HepG2 (cell line): ENCODE measurements around the gene CTDP1. TPM values are rescaled to one million over a fixed set of nuclear protein-coding genes. Genes with fewer than 3 reads are reported as not detected.

Experiments used
- ATAC-seq: fragments of 200-7000 bp; cut with Tn5 transposase; 3 replicates; pipeline ENCODE4 v1.9.1; 2020; ENCODE audit warnings: mild to moderate bottlenecking, moderate library complexity
- BruUV-seq: library from RNA; stranded (reverse); fragments of 400-500 nt; replicated peaks from 2 replicates; lab custom pipeline; 2021; lab: Mats Ljungman, UMichigan
- CTCF ChIA-PET: fragments of 300-600 bp; formaldehyde crosslinking; extraction: SDS; loops from one replicate; lab custom pipeline; 2021; ENCODE audit warnings: low total read pairs, inconsistent platforms, low intra/inter-chr PET ratio; lab: Yijun Ruan, JAX
- POLR2A ChIA-PET: fragments of 350-600 bp; sonication (Branson Sonifier 250); formaldehyde crosslinking; loops from one replicate; lab custom pipeline; 2020; ENCODE audit warnings: antibody characterized with exemption, inconsistent platforms; lab: Yijun Ruan, JAX
- DNase-seq: peaks from one replicate; pipeline ENCODE4 v3.0.0-alpha.2; 2015; ENCODE audit warnings: low spot score
- FAIRE-seq: peaks from 3 replicates; lab custom pipeline; 2011; peaks lifted over from hg19 to GRCh38; lab: Jason Lieb, UNC
- H2AFZ ChIP-seq: one replicate; pipeline ENCODE4 v1.6.1; 2011; ENCODE audit warnings: low read length, inconsistent platforms
- H3K27ac ChIP-seq: fragments of 300-600 bp; 3 replicates; pipeline ENCODE4 v1.8.0; 2011; ENCODE audit warnings: mixed run types, mild to moderate bottlenecking, mixed read lengths, low read length, inconsistent platforms; ENCODE audit not compliant: insufficient read depth; ENCODE audit errors: extremely low read length
- H3K27me3 ChIP-seq, 2 experiments: fragments of 200-600 bp in 1 of 2; 2 replicates in 1 of 2; 3 replicates in 1 of 2; pipeline versions ENCODE4 v1.6.0 to v1.8.0; 2011; ENCODE audit warnings: low read length in 2 of 2, mild to moderate bottlenecking in 2 of 2, moderate library complexity in 2 of 2, inconsistent platforms in 1 of 2; ENCODE audit not compliant: insufficient read depth in 2 of 2, control insufficient read depth in 1 of 2
- H3K36me3 ChIP-seq, 2 experiments: fragments of 200-600 bp in 1 of 2; replicated peaks in 1 of 2; 2 replicates in 1 of 2; 3 replicates in 1 of 2; pipeline versions ENCODE4 v1.5.1 to v1.8.0; 2011; ENCODE audit warnings: low read length in 2 of 2, inconsistent platforms in 1 of 2; ENCODE audit not compliant: insufficient read depth in 2 of 2, control insufficient read depth in 1 of 2
- H3K4me1 ChIP-seq: 2 replicates; pipeline ENCODE4 v1.5.1; 2012; ENCODE audit warnings: low read length, inconsistent platforms; ENCODE audit not compliant: insufficient read depth
- H3K4me2 ChIP-seq: 2 replicates; pipeline ENCODE4 v1.6.0; 2011; ENCODE audit warnings: low read depth, low read length, inconsistent platforms
- H3K4me3 ChIP-seq, 3 experiments: fragments of 200-600 bp in 1 of 3; sonication (generic), shearing (Covaris generic) in 1 of 3; replicated peaks in 1 of 3; 2 replicates each; pipeline ENCODE4 v1.5.1; 2011 to 2016; ENCODE audit warnings: low read length in 3 of 3, inconsistent platforms in 2 of 3, low read depth in 2 of 3, mild to moderate bottlenecking in 2 of 3, control low read depth in 1 of 3, mixed read lengths in 1 of 3; ENCODE audit not compliant: insufficient read depth in 1 of 3
- H3K79me2 ChIP-seq: one replicate; pipeline ENCODE4 v1.6.1; 2011; ENCODE audit warnings: low read length, inconsistent platforms; ENCODE audit not compliant: insufficient read depth
- H3K9ac ChIP-seq: 2 replicates; pipeline ENCODE4 v1.6.0; 2011; ENCODE audit warnings: mild to moderate bottlenecking, low read depth, low read length, inconsistent platforms; ENCODE audit not compliant: insufficient read depth
- H3K9me3 ChIP-seq: 2 replicates; pipeline ENCODE4 v1.5.1; 2012; ENCODE audit warnings: mild to moderate bottlenecking, low read length
- H4K20me1 ChIP-seq: 2 replicates; pipeline ENCODE4 v1.6.0; 2011; ENCODE audit warnings: inconsistent platforms, mild to moderate bottlenecking, low read length, moderate library complexity; ENCODE audit not compliant: insufficient read depth
- DDIT3 ChIP-seq: sonication (generic); formaldehyde crosslinking; IDR thresholded peaks from 2 replicates; pipeline ENCODE4 v1.4.0; 2020; ENCODE audit warnings: mild to moderate bottlenecking, missing genetic modification reagents
- KDM5A ChIP-seq: fragments of 200-600 bp; sonication (generic); IDR thresholded peaks from 2 replicates; pipeline ENCODE4 v1.7.0; 2018; ENCODE audit warnings: antibody characterized with exemption, mild to moderate bottlenecking, low read length, borderline replicate concordance
- NR0B2 ChIP-seq: sonication (generic); formaldehyde crosslinking; IDR thresholded peaks from 2 replicates; pipeline ENCODE4 v1.4.0; 2020; ENCODE audit warnings: mild to moderate bottlenecking, missing genetic modification reagents
- POGK ChIP-seq: sonication (generic); formaldehyde crosslinking; conservative IDR thresholded peaks from 2 replicates; pipeline ENCODE4 v1.8.0; 2022; ENCODE audit warnings: mild to moderate bottlenecking, moderate library complexity, missing genetic modification reagents
- SKIL ChIP-seq: sonication (generic); formaldehyde crosslinking; IDR thresholded peaks from 2 replicates; pipeline ENCODE4 v1.8.0; 2022; ENCODE audit warnings: missing genetic modification reagents, mild to moderate bottlenecking, moderate library complexity, borderline replicate concordance
- ZBTB2 ChIP-seq: sonication (generic); formaldehyde crosslinking; IDR thresholded peaks from 2 replicates; pipeline ENCODE4 v1.8.0; 2022; ENCODE audit warnings: low read depth, missing genetic modification reagents
- ZNF619 ChIP-seq: sonication (generic); formaldehyde crosslinking; IDR thresholded peaks from 2 replicates; pipeline ENCODE4 v1.4.0; 2020; ENCODE audit warnings: mild to moderate bottlenecking, missing genetic modification reagents
- WGBS: methylation state at CpG from one replicate; pipeline ENCODE4 v1.1.6; 2017; ENCODE audit warnings: low lambda C conversion rate; 5-methylcytosine and 5-hydroxymethylcytosine counted together
- in situ Hi-C: cut with HindIII; loops from 2 replicates; pipeline ENCODE4 v1.10.0; 2017; ENCODE audit warnings: low pct_unique_long_range_greater_than_20kb; ENCODE audit not compliant: extremely low pct_ligation_motif_present
- intact Hi-C: fragments of 100-400 bp; cut with micrococcal nuclease; formaldehyde crosslinking; loops from one replicate; pipeline ENCODE4 v1.10.0; 2022; ENCODE audit not compliant: unreplicated experiment
- polyA plus RNA-seq, 8 experiments: library from polyadenylated mRNA; depleted of rRNA in 3 of 8; stranded (reverse) in 7 of 8; unstranded in 1 of 8; fragments of >200 nt; fragmentation: Illumina TruSeq in 4 of 8; extraction: Trizol in 4 of 8; gene quantifications; 2 replicates each; pipeline versions ENCODE4 v1.2.1 to v1.2.3, GENCODE V29; 2011 to 2016; ENCODE audit warnings: low read depth in 4 of 8, missing spikeins in 1 of 8, mixed read lengths in 1 of 8; ENCODE audit not compliant: insufficient read depth in 1 of 8
- total RNA-seq, 5 experiments: library from RNA; depleted of rRNA; stranded (reverse); fragments of >200 nt; fragmentation: Illumina TruSeq; extraction: Trizol; gene quantifications; 2 replicates each; pipeline ENCODE4 v1.2.3, GENCODE V29; 2016; ENCODE audit warnings: low read depth in 1 of 5

CTDP1 gene
- total and polyA plus RNA-seq, 2 of the 13 experiments (the other 11 are each of a cell fraction or from before 2014, with no cell fraction given), result 6.9 to 11.0 TPM

GRCh38 chr18:79782566-79783308 is 103.1 kb downstream of the CTDP1 start:
- H3K36me3 ChIP-seq, result no peaks in the 10 kb centered on the region
- 60% methylated on average over 33 of the region's 43 CpGs for WGBS
- no peak overlapping the region for H3K9ac ChIP-seq
- H3K27ac ChIP-seq, result no peak overlapping the region
- H4K20me1 ChIP-seq, result no peaks in the 10 kb centered on the region
- ChIA-PET CTCF (no interaction called here), POLR2A (no interaction called here)
- H3K27me3 ChIP-seq, result peaks cover 18 to 72% of the 10 kb centered on the region in 2 experiments
- in situ Hi-C loops, result no loop called here
- H3K4me1 ChIP-seq, result peaks cover 13% of the 10 kb centered on the region; the same call in 1 of the 2 replicates
- intact Hi-C loops, result no loop called here
- H3K79me2 ChIP-seq, result no peaks in the 10 kb centered on the region
- H2AFZ ChIP-seq, result no peak overlapping the region
- H3K9me3 ChIP-seq, result no peaks in the 10 kb centered on the region
- no peak for TF ChIP-seq ZBTB2
- TF ChIP-seq POGK, result no peak
- no peak for TF ChIP-seq SKIL (CRISPR knock-in tag)
- TF ChIP-seq ZNF619 (CRISPR knock-in tag), result no peak
- TF ChIP-seq KDM5A, result no peak
- no peak for TF ChIP-seq DDIT3 (CRISPR knock-in tag)
- TF ChIP-seq NR0B2, result no peak
- DNase-seq, result no peak
- BruUV-seq, result no TSS peak
- no peak for ATAC-seq
- H3K4me2 ChIP-seq, result no peak overlapping the region
- no peak for FAIRE-seq
- H3K4me3 ChIP-seq, result no peak overlapping the region
